GM12878 (cell line): ENCODE measurements around the gene EPN3. TPM values are rescaled to one million over a fixed set of nuclear protein-coding genes. Genes with fewer than 3 reads are reported as not detected.

ENCODE experiments used
- ATAC-seq: fragments of 200-7000 bp; cut with Tn5 transposase; 3 replicates; pipeline ENCODE4 v1.9.1; 2020; ENCODE audit warnings: mild to moderate bottlenecking, moderate library complexity
- BruUV-seq: library from RNA; stranded (reverse); fragments of 400-500 nt; replicated peaks from 2 replicates; lab custom pipeline; 2021; lab: Mats Ljungman, UMichigan
- CTCF ChIA-PET: fragments of 300-600 bp; sonication (Branson Sonifier 250); formaldehyde crosslinking; extraction: SDS; loops from one replicate; lab custom pipeline; 2021; ENCODE audit warnings: inconsistent platforms; lab: Yijun Ruan, JAX
- POLR2A ChIA-PET: fragments of 350-600 bp; formaldehyde crosslinking; extraction: SDS; loops from one replicate; lab custom pipeline; 2021; ENCODE audit warnings: inconsistent platforms; lab: Charles Lee
- RAD21 ChIA-PET: fragments of 300-600 bp; sonication (Branson Sonifier 250); formaldehyde crosslinking; loops from one replicate; lab custom pipeline; 2023; ENCODE audit warnings: antibody characterized with exemption; ENCODE audit not compliant: unreplicated experiment; lab: Charles Lee
- SMC1A ChIA-PET: fragments of 300-600 bp; sonication (Branson Sonifier 250); formaldehyde crosslinking; loops from one replicate; lab custom pipeline; 2023; ENCODE audit not compliant: unreplicated experiment, uncharacterized antibody; lab: Charles Lee
- DNase-seq: peaks from one replicate; pipeline ENCODE4 v3.0.0-alpha.2; 2011; ENCODE audit warnings: low read depth, low spot score
- FAIRE-seq: peaks from 3 replicates; lab custom pipeline; 2011; peaks lifted over from hg19 to GRCh38; lab: Jason Lieb, UNC
- H2AFZ ChIP-seq: 2 replicates; pipeline ENCODE4 v1.6.0; 2011; ENCODE audit warnings: low read depth, low read length, control low read depth; ENCODE audit not compliant: control insufficient read depth
- H3K27ac ChIP-seq: 2 replicates; pipeline ENCODE4 v1.5.1; 2011; ENCODE audit warnings: control low read depth; ENCODE audit not compliant: control insufficient read depth, insufficient read depth
- H3K27me3 ChIP-seq, 2 experiments: replicated peaks in 1 of 2; 2 replicates each; pipeline versions ENCODE4 v1.6.0 to v1.6.1; 2011; ENCODE audit warnings: low read length in 1 of 2; ENCODE audit not compliant: control insufficient read depth in 2 of 2, insufficient read depth in 2 of 2
- H3K36me3 ChIP-seq, 2 experiments: 2 replicates each; pipeline ENCODE4 v1.5.1; 2011; ENCODE audit warnings: low read length in 1 of 2; ENCODE audit not compliant: control insufficient read depth in 2 of 2, insufficient read depth in 2 of 2
- H3K4me1 ChIP-seq: 2 replicates; pipeline ENCODE4 v1.6.1; 2011; ENCODE audit warnings: mild to moderate bottlenecking, low read length, moderate library complexity, mixed read lengths; ENCODE audit not compliant: control insufficient read depth, insufficient read depth
- H3K4me2 ChIP-seq: 2 replicates; pipeline ENCODE4 v1.6.0; 2011; ENCODE audit warnings: control low read depth; ENCODE audit not compliant: control insufficient read depth, insufficient read depth
- H3K4me3 ChIP-seq: fragments of 200-600 bp; sonication (generic); 2 replicates; pipeline ENCODE4 v1.5.1; 2016
- H3K79me2 ChIP-seq: 2 replicates; pipeline ENCODE4 v1.6.0; 2011; ENCODE audit warnings: low read length; ENCODE audit not compliant: control insufficient read depth, insufficient read depth
- H3K9ac ChIP-seq: 2 replicates; pipeline ENCODE4 v1.8.0; 2011; ENCODE audit warnings: low read length, control low read depth, mixed read lengths; ENCODE audit not compliant: control insufficient read depth, insufficient read depth
- H3K9me3 ChIP-seq: replicated peaks from 3 replicates; pipeline ENCODE4 v1.5.1; 2011; ENCODE audit warnings: mild to moderate bottlenecking, low read length; ENCODE audit not compliant: control insufficient read depth, insufficient read depth
- H4K20me1 ChIP-seq: 2 replicates; pipeline ENCODE4 v1.6.0; 2011; ENCODE audit not compliant: control insufficient read depth, insufficient read depth
- CBX5 ChIP-seq: sonication (generic); IDR thresholded peaks from 2 replicates; pipeline ENCODE4 v1.6.1; 2016; ENCODE audit warnings: low read depth, moderate library complexity, mild to moderate bottlenecking, inconsistent platforms
- CEBPZ ChIP-seq: fragments of 150-350 bp; IDR thresholded peaks from 2 replicates; pipeline ENCODE4 v1.6.1; 2016; ENCODE audit warnings: low read depth, low read length
- HCFC1 ChIP-seq: fragments of 150-350 bp; IDR thresholded peaks from 2 replicates; pipeline ENCODE4 v1.6.1; 2014; ENCODE audit warnings: low read length
- IRF4 ChIP-seq: IDR thresholded peaks from 2 replicates; pipeline ENCODE4 v1.6.1; 2011; ENCODE audit warnings: low read depth, low read length
- PAX8 ChIP-seq: fragments of 450-650 bp; IDR thresholded peaks from 2 replicates; pipeline ENCODE4 v1.6.1; 2017; ENCODE audit warnings: mild to moderate bottlenecking, moderate library complexity
- WGBS: methylation state at CpG from one replicate; pipeline ENCODE4 v1.1.6; 2016; ENCODE audit warnings: low lambda C conversion rate; ENCODE audit not compliant: insufficient replicate concordance, insufficient coverage; ENCODE audit errors: missing lambda C conversion rate; 5-methylcytosine and 5-hydroxymethylcytosine counted together
- in situ Hi-C: fragments of 300-500 bp; cut with MboI; formaldehyde crosslinking; loops from 9 replicates; pipeline ENCODE4 v1.14.3; 2018; ENCODE audit warnings: mixed read lengths
- intact Hi-C: fragments of 100-400 bp; cut with micrococcal nuclease; formaldehyde crosslinking; loops from one replicate; pipeline ENCODE4 v1.14.2; 2022; ENCODE audit not compliant: unreplicated experiment
- polyA plus RNA-seq, 11 experiments: library from polyadenylated mRNA; depleted of rRNA in 4 of 11; unstranded in 6 of 11; stranded (reverse) in 5 of 11; fragments of >200 nt; fragmentation: Nextera tagmentation in 4 of 11; fragmentation: Illumina TruSeq in 1 of 11; extraction: Ambion mirVana in 4 of 11; extraction: Trizol in 1 of 11; gene quantifications; 1 replicate in 1 of 11; 2 replicates in 10 of 11; pipeline versions ENCODE4 v1.2.1 to v1.2.3, GENCODE V29; 2011 to 2016; ENCODE audit warnings: inconsistent platforms in 2 of 11, missing spikeins in 2 of 11, low read depth in 1 of 11
- total RNA-seq, 4 experiments: library from RNA; depleted of rRNA in 3 of 4; stranded (reverse); fragments of >200 nt in 3 of 4; fragmentation: Illumina TruSeq in 1 of 4; extraction: Trizol in 1 of 4; gene quantifications; 2 replicates each; pipeline versions ENCODE4 v1.2.1 to v1.2.3, GENCODE V29; 2013 to 2021

Gene EPN3
- total and polyA plus RNA-seq, 10 of the 15 experiments (the other 5 are each of a cell fraction or from before 2014, with no cell fraction given), result 0.04 to 0.07 TPM; not detected in 8

DNA sequence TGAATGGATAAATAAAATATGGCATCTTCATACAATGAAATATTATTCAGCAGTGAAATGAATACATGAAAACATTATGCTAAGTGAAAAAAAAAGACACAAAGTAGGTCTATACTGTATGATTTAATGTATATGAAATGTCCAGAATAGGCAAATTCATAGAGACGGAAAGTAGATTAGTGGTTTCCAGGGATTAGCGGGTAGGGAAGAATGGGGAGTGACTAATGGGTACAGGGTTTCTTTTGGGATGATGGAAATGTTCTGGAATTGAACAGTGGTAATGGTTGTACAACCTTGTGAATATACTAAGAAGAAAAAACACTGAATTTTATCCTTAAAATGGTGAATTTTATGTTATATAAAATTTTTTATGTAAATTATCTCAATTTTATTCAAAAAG lies 32.8 kb upstream of the EPN3 start:
- Histone ChIP-seq H4K20me1 (no peaks in the 10 kb centered on the region), H3K4me2 (no peak overlapping the region), H3K27ac (no peak overlapping the region), H3K27me3 (no peaks in the 10 kb centered on the region), H3K36me3 (no peaks in the 10 kb centered on the region), H3K4me1 (no peaks in the 10 kb centered on the region), H2AFZ (no peak overlapping the region), H3K4me3 (no peak overlapping the region), H3K9ac (no peak overlapping the region), H3K79me2 (no peaks in the 10 kb centered on the region), H3K9me3 (no peaks in the 10 kb centered on the region)
- in situ Hi-C loops (no loop called here), intact Hi-C loops (no loop called here)
- POLR2A ChIA-PET, result interaction anchor here (0.7 to 0.9 kb wide), 2 partner anchors 28 to 153 kb away, joined by 5 to 9 read pairs; no protein-coding TSS in a partner anchor
- CTCF ChIA-PET, result interaction anchor here (0.7 to 2.9 kb wide), 2 partner anchors 12 to 849 kb away, joined by 3 to 25 read pairs; no protein-coding TSS in a partner anchor
- no peak for DNase-seq
- FAIRE-seq, result no peak
- 72% methylated on average over 2 of the region's 2 CpGs for WGBS
- TF ChIP-seq PAX8 (no peak), IRF4 (no peak), CEBPZ (no peak), HCFC1 (no peak), CBX5 (no peak)
- ATAC-seq, result no peak
- RAD21 ChIA-PET, result no interaction called here
- SMC1A ChIA-PET, result no interaction called here
- no TSS peak for BruUV-seq
